PC-9 (cell line): ENCODE data around the gene IRAK1. TPM values are rescaled to one million over a fixed set of nuclear protein-coding genes. Genes with fewer than 3 reads are reported as not detected.

Experiments
- BruUV-seq: library from RNA; stranded (reverse); fragments of 400-500 nt; replicated peaks from 2 replicates; lab custom pipeline; 2021; lab: Mats Ljungman, UMichigan
- CTCF ChIA-PET: fragments of 300-600 bp; sonication (Branson Sonifier 250); formaldehyde crosslinking; loops from one replicate; lab custom pipeline; 2022; ENCODE audit warnings: antibody characterized with exemption; lab: Charles Lee
- POLR2A ChIA-PET: fragments of 300-600 bp; sonication (Branson Sonifier 250); formaldehyde crosslinking; loops from one replicate; lab custom pipeline; 2022; ENCODE audit warnings: antibody characterized with exemption; ENCODE audit not compliant: unreplicated experiment; lab: Charles Lee
- DNase-seq, 2 experiments: peaks; one replicate each; pipeline versions ENCODE4 v3.0.0 to v3.0.0-alpha.2; 2015 to 2022; ENCODE audit warnings: mixed read lengths in 1 of 2
- H2AFZ ChIP-seq: fragments of 200-600 bp; sonication (generic); 2 replicates; pipeline ENCODE4 v1.8.1; 2017; ENCODE audit warnings: antibody characterized with exemption
- H3F3A ChIP-seq: fragments of 200-600 bp; sonication (generic); 2 replicates; pipeline ENCODE4 v1.8.1; 2017; ENCODE audit warnings: antibody characterized with exemption, mild to moderate bottlenecking, low read depth; ENCODE audit not compliant: insufficient read depth
- H3K27ac ChIP-seq: fragments of 200-600 bp; sonication (generic); 2 replicates; pipeline ENCODE4 v1.6.1; 2016; ENCODE audit warnings: mixed run types
- H3K27me3 ChIP-seq: fragments of 200-600 bp; sonication (generic); 2 replicates; pipeline ENCODE4 v1.6.1; 2016; ENCODE audit warnings: low read depth, mixed run types; ENCODE audit not compliant: insufficient read depth
- H3K36me3 ChIP-seq: fragments of 200-600 bp; sonication (generic); 2 replicates; pipeline ENCODE4 v1.6.1; 2016; ENCODE audit warnings: low read depth, mixed run types
- H3K4me1 ChIP-seq: fragments of 200-600 bp; sonication (generic); replicated peaks from 2 replicates; pipeline ENCODE4 v1.6.1; 2016; ENCODE audit warnings: mixed run types; ENCODE audit not compliant: insufficient read depth
- H3K4me2 ChIP-seq: fragments of 200-600 bp; sonication (generic); 2 replicates; pipeline ENCODE4 v1.6.1; 2017; ENCODE audit warnings: mixed run types
- H3K4me3 ChIP-seq: fragments of 200-600 bp; sonication (generic); 2 replicates; pipeline ENCODE4 v1.6.1; 2016; ENCODE audit warnings: mixed run types
- H3K79me2 ChIP-seq: fragments of 200-600 bp; sonication (generic); 2 replicates; pipeline ENCODE4 v1.6.1; 2017; ENCODE audit warnings: low read depth, mixed run types
- H3K9me2 ChIP-seq: fragments of 200-600 bp; sonication (generic); 2 replicates; pipeline ENCODE4 v1.8.1; 2017; ENCODE audit warnings: mild to moderate bottlenecking; ENCODE audit not compliant: insufficient read depth
- H3K9me3 ChIP-seq: fragments of 200-600 bp; sonication (generic); 2 replicates; pipeline ENCODE4 v1.8.1; 2016; ENCODE audit warnings: low read depth; ENCODE audit not compliant: insufficient read depth
- H4K20me1 ChIP-seq: fragments of 200-600 bp; sonication (generic); 2 replicates; pipeline ENCODE4 v1.8.1; 2017; ENCODE audit not compliant: insufficient read depth
- EZH2 ChIP-seq: fragments of 200-600 bp; sonication (generic); IDR thresholded peaks from 2 replicates; pipeline ENCODE4 v1.8.0; 2017; ENCODE audit warnings: antibody characterized with exemption, low read depth
- intact Hi-C: fragments of 100-400 bp; cut with micrococcal nuclease; formaldehyde crosslinking; loops from one replicate; pipeline ENCODE4 v1.10.0; 2022; ENCODE audit not compliant: unreplicated experiment
- total RNA-seq: library from RNA; stranded (reverse); gene quantifications from 2 replicates; pipeline ENCODE4 v1.2.3, GENCODE V29; 2021
- TF ChIP-seq, protein P1 (sequence below): fragments of 200-600 bp; sonication (generic); conservative IDR thresholded peaks from 2 replicates; pipeline ENCODE4 v1.6.1; 2017; ENCODE audit warnings: mixed run types, antibody characterized with exemption, mild to moderate bottlenecking, moderate library complexity

Gene IRAK1
- total RNA-seq, 1 experiment from 2014 or later: 364 TPM

DNA sequence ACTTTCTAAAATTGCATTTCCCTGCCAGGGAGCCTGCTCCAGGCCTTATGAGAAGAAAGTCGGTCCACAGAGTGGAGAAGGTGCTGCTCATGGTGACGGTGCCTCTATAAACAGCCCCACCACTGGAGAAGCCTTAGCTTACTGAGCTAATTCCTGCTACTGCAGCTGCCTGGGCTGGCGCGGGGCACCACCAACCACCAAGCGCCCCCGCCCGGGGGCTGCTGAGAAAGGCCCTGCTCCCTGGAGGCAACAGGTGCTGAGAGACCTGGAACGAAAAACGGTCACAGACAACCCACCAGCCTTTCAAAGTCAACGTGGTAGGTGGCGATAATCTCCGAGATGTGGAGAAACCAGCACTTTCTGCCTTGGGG, 51.0 kb downstream of the IRAK1 start:
- no TSS peak for BruUV-seq

DNA sequence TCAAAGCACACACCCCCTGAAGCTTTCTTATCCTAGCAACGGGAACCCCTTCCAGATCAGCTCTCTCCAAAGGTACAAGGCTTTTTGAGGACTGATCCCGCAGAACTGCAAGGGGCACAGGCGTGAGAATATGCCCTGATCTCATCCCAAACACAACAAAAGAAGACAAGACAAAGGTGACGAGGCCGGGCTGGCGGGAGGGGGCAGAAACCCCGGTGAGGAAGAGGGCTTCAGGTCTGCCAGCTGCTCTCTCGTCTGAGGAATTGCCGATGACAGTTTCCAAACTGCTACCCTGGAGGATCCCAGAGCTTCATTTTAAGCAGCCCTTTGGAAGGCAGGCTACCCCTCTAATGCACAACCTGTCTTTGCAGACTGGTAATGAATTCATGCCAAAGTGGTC, 51.4 kb downstream of the IRAK1 start:
- TF ChIP-seq, protein P1, sequence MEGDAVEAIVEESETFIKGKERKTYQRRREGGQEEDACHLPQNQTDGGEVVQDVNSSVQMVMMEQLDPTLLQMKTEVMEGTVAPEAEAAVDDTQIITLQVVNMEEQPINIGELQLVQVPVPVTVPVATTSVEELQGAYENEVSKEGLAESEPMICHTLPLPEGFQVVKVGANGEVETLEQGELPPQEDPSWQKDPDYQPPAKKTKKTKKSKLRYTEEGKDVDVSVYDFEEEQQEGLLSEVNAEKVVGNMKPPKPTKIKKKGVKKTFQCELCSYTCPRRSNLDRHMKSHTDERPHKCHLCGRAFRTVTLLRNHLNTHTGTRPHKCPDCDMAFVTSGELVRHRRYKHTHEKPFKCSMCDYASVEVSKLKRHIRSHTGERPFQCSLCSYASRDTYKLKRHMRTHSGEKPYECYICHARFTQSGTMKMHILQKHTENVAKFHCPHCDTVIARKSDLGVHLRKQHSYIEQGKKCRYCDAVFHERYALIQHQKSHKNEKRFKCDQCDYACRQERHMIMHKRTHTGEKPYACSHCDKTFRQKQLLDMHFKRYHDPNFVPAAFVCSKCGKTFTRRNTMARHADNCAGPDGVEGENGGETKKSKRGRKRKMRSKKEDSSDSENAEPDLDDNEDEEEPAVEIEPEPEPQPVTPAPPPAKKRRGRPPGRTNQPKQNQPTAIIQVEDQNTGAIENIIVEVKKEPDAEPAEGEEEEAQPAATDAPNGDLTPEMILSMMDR: no peak
- no peak for TF ChIP-seq EZH2
- intact Hi-C loops: no loop called here
- peak overlapping the region; percentile 89; the same call in 1 of the 2 replicates for H3K4me2 ChIP-seq
- BruUV-seq: no TSS peak
- H3K4me1 ChIP-seq: no peaks in the 10 kb centered on the region; the same call in 1 of the 2 replicates
- no peaks in the 10 kb centered on the region for H3K9me2 ChIP-seq
- H3F3A ChIP-seq: peaks cover 4% of the 10 kb centered on the region; the same call in 1 of the 2 replicates
- peaks cover 56% of the 10 kb centered on the region for H4K20me1 ChIP-seq
- peaks cover 64% of the 10 kb centered on the region for H3K79me2 ChIP-seq
- H2AFZ ChIP-seq: no peak overlapping the region
- ChIA-PET POLR2A (interaction anchor here (0.6 kb wide), 1 partner anchor 99 kb away, joined by 4 read pairs; no protein-coding TSS in a partner anchor), CTCF (no interaction called here)
- no peaks in the 10 kb centered on the region for H3K27me3 ChIP-seq
- H3K4me3 ChIP-seq: no peak overlapping the region
- H3K27ac ChIP-seq: no peak overlapping the region
- no peaks in the 10 kb centered on the region for H3K36me3 ChIP-seq
- no peak for DNase-seq
- H3K9me3 ChIP-seq: no peaks in the 10 kb centered on the region

More for the DNA sequence above, 51.0 kb downstream of the IRAK1 start:
- H3K36me3 ChIP-seq: no peaks in the 10 kb centered on the region
- CTCF ChIA-PET: no interaction called here
- H3F3A ChIP-seq: peaks cover 9% of the 10 kb centered on the region; the same call in 1 of the 2 replicates
- H3K9me3 ChIP-seq: no peaks in the 10 kb centered on the region
- no peak for DNase-seq
- POLR2A ChIA-PET: interaction anchor here (0.7 kb wide), 1 partner anchor 163 kb away, joined by 3 read pairs; no protein-coding TSS in a partner anchor
- peaks cover 4% of the 10 kb centered on the region for H3K4me1 ChIP-seq
- H3K9me2 ChIP-seq: no peaks in the 10 kb centered on the region
- H3K27me3 ChIP-seq: no peaks in the 10 kb centered on the region
- no peak overlapping the region for H2AFZ ChIP-seq
- no peak overlapping the region for H3K4me3 ChIP-seq
- H4K20me1 ChIP-seq: peaks cover 56% of the 10 kb centered on the region
- intact Hi-C loops: no loop called here
- TF ChIP-seq EZH2: no peak
- TF ChIP-seq, protein P1: no peak
- no peak overlapping the region for H3K27ac ChIP-seq
- H3K79me2 ChIP-seq: peaks cover 66% of the 10 kb centered on the region
- H3K4me2 ChIP-seq: peak overlapping the region; percentile 89; the same call in 1 of the 2 replicates

DNA sequence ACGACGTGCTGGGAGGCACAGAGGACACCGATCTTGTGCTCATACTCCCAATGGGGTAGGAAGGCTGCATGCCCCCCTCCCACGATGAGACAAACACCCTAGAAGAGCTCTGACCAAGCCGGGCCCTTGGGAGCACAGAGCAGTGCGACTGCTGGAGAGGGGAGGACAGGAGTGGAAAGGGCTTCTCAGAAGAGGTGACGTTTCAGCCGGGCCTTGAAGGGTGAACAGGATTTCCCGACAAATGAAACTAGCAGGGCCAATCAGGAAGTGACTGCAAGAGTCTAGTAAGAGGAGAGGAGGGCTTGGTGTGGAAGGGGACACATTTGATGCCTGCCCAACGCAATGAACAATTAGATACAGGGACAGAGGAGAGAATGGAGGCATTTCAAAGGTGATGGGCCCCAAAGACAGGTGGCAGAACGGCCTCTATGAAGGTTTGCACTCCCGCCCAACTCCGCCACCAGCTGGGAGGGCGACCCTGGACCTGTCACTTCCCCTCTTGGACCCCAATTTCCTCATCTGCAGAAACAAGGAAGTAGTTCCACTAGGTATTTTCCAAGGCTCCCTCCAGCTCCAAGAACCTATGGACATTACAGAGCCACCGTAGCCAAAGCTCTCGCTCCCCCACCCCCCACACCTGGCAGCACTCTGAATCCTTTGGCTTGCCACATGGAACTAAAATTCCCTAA, 52.0 kb downstream of the IRAK1 start:
- no peak overlapping the region for H3K4me3 ChIP-seq
- no peak for TF ChIP-seq EZH2
- TF ChIP-seq, protein P1: no peak
- no peaks in the 10 kb centered on the region for H3K36me3 ChIP-seq
- H3K4me2 ChIP-seq: no peak overlapping the region
- BruUV-seq: no TSS peak
- no peaks in the 10 kb centered on the region for H3F3A ChIP-seq
- intact Hi-C loops: no loop called here
- peaks cover 56% of the 10 kb centered on the region for H4K20me1 ChIP-seq
- CTCF ChIA-PET: no interaction called here
- H3K9me3 ChIP-seq: no peaks in the 10 kb centered on the region
- DNase-seq: no peak
- H3K79me2 ChIP-seq: peaks cover 64% of the 10 kb centered on the region
- H2AFZ ChIP-seq: no peak overlapping the region
- H3K4me1 ChIP-seq: no peaks in the 10 kb centered on the region; the same call in 1 of the 2 replicates
- no peaks in the 10 kb centered on the region for H3K27me3 ChIP-seq
- POLR2A ChIA-PET: interaction anchor here (0.6 kb wide), 1 partner anchor 99 kb away, joined by 4 read pairs; no protein-coding TSS in a partner anchor
- H3K27ac ChIP-seq: no peak overlapping the region
- H3K9me2 ChIP-seq: no peaks in the 10 kb centered on the region
